ENCODE data around the gene SMG6.

Gene SMG6

GRCh38 chr17:2120586-2121335, 182.8 kb downstream of the SMG6 start:
- no peak for DNase-seq (ENCODE audit: low read depth)
- TF ChIP-seq CTCF (conservative IDR thresholded peaks at IDR 0.05; ENCODE audit: low read depth, low read length), result no peak
- H3K4me3 ChIP-seq (ENCODE audit: low read length), result no peak overlapping the region

- H3K4me3 ChIP-seq (ENCODE audit: low read length), result no peak overlapping the region
- no peak for DNase-seq (ENCODE audit: low read depth)
- TF ChIP-seq CTCF (conservative IDR thresholded peaks at IDR 0.05; ENCODE audit: low read depth, low read length), result no peak
Observed at GRCh38 chr17:2113279-2113622, 190.3 kb downstream of the SMG6 start.

GRCh38 chr17:2111691-2112090, 191.9 kb downstream of the SMG6 start:
- no peak for TF ChIP-seq CTCF (conservative IDR thresholded peaks at IDR 0.05; ENCODE audit: low read depth, low read length)
- no peak overlapping the region for H3K4me3 ChIP-seq (ENCODE audit: low read length)
- DNase-seq (ENCODE audit: low read depth), result no peak

GRCh38 chr17:2110436-2110835, 193.1 kb downstream of the SMG6 start:
- DNase-seq (ENCODE audit: low read depth), result no peak
- TF ChIP-seq CTCF (conservative IDR thresholded peaks at IDR 0.05; ENCODE audit: low read depth, low read length), result no peak
- H3K4me3 ChIP-seq (ENCODE audit: low read length), result no peak overlapping the region

GRCh38 chr17:2108170-2108569, 195.4 kb downstream of the SMG6 start:
- no peak overlapping the region for H3K4me3 ChIP-seq (ENCODE audit: low read length)
- no peak for TF ChIP-seq CTCF (conservative IDR thresholded peaks at IDR 0.05; ENCODE audit: low read depth, low read length)
- DNase-seq (ENCODE audit: low read depth), result no peak

GRCh38 chr17:2107506-2107905, 196.1 kb downstream of the SMG6 start:
- H3K4me3 ChIP-seq (ENCODE audit: low read length), result no peak overlapping the region
- TF ChIP-seq CTCF (conservative IDR thresholded peaks at IDR 0.05; ENCODE audit: low read depth, low read length), result no peak
- DNase-seq (ENCODE audit: low read depth), result no peak

- H3K4me3 ChIP-seq (ENCODE audit: low read length), result no peak overlapping the region
- no peak for TF ChIP-seq CTCF (conservative IDR thresholded peaks at IDR 0.05; ENCODE audit: low read depth, low read length)
- no peak for DNase-seq (ENCODE audit: low read depth)
Observed at GRCh38 chr17:2107050-2107449, 196.5 kb downstream of the SMG6 start.

Data from retinal pigment epithelial cell (primary cell).